Karpas-422 (cell line): ENCODE measurements around the gene PRR19. TPM values are rescaled to one million over a fixed set of nuclear protein-coding genes. Genes with fewer than 3 reads are reported as not detected.

ENCODE experiments used
- DNase-seq: peaks from one replicate; pipeline ENCODE4 v3.0.0-alpha.2; 2015
- H2AFZ ChIP-seq: fragments of 200-600 bp; sonication (generic); 2 replicates; pipeline ENCODE4 v1.6.1; 2014; ENCODE audit warnings: antibody characterized with exemption, low read length, mixed read lengths
- H3K27ac ChIP-seq: fragments of 200-600 bp; sonication (generic); 2 replicates; pipeline ENCODE4 v1.5.1; 2014; ENCODE audit warnings: mild to moderate bottlenecking, low read length, moderate library complexity
- H3K27me3 ChIP-seq: fragments of 200-600 bp; sonication (generic); 2 replicates; pipeline ENCODE4 v1.6.1; 2014; ENCODE audit warnings: low read length, mixed read lengths
- H3K36me3 ChIP-seq: fragments of 200-600 bp; sonication (generic); 2 replicates; pipeline ENCODE4 v1.6.1; 2014; ENCODE audit warnings: low read length, mixed read lengths; ENCODE audit not compliant: insufficient read depth
- H3K4me1 ChIP-seq: fragments of 200-600 bp; sonication (generic); 2 replicates; pipeline ENCODE4 v1.6.1; 2014; ENCODE audit warnings: mild to moderate bottlenecking, low read length, mixed read lengths
- H3K4me2 ChIP-seq: fragments of 200-600 bp; sonication (generic); 2 replicates; pipeline ENCODE4 v1.6.1; 2014; ENCODE audit warnings: low read length, low read depth, mild to moderate bottlenecking; ENCODE audit not compliant: poor library complexity, severe bottlenecking
- H3K4me3 ChIP-seq: fragments of 200-600 bp; sonication (generic); 2 replicates; pipeline ENCODE4 v1.5.1; 2014; ENCODE audit warnings: mild to moderate bottlenecking, antibody characterized with exemption, low read length, mixed read lengths
- H3K79me2 ChIP-seq: fragments of 200-600 bp; sonication (generic); 2 replicates; pipeline ENCODE4 v1.6.1; 2014; ENCODE audit warnings: mild to moderate bottlenecking, low read length, mixed read lengths
- H3K9ac ChIP-seq: fragments of 200-600 bp; sonication (generic); 2 replicates; pipeline ENCODE4 v1.6.0; 2014; ENCODE audit warnings: low read length
- H3K9me2 ChIP-seq: fragments of 200-600 bp; sonication (generic), shearing (Covaris generic); replicated peaks from 2 replicates; pipeline ENCODE4 v1.6.0; 2014; ENCODE audit warnings: mild to moderate bottlenecking, low read length, moderate library complexity; ENCODE audit not compliant: insufficient read depth
- H3K9me3 ChIP-seq: fragments of 300-700, 200-600 bp; sonication (generic); 2 replicates; pipeline ENCODE4 v1.6.1; 2014; ENCODE audit warnings: low read length, mixed read lengths
- H4K20me1 ChIP-seq: fragments of 200-600 bp; sonication (generic); 2 replicates; pipeline ENCODE4 v1.6.1; 2014; ENCODE audit warnings: mild to moderate bottlenecking, antibody characterized with exemption, low read length, low read depth; ENCODE audit not compliant: insufficient read depth
- total RNA-seq: library from RNA; depleted of rRNA; stranded (reverse); fragments of >200 nt; shearing (Covaris generic); gene quantifications from 2 replicates; pipeline ENCODE4 v1.2.3, GENCODE V29; 2014; ENCODE audit warnings: low replicate concordance

PRR19 gene
- total RNA-seq, 1 experiment from 2014 or later: 1.2 TPM

GRCh38 chr19:42287827-42288107 lies 14.2 kb upstream of the PRR19 start:
- no peak overlapping the region for H3K9ac ChIP-seq
- no peak overlapping the region for H3K4me3 ChIP-seq
- H3K27ac ChIP-seq: no peak overlapping the region
- H3K9me3 ChIP-seq: no peaks in the 10 kb centered on the region
- H3K9me2 ChIP-seq: no peaks in the 10 kb centered on the region
- no peak for DNase-seq
- peaks cover 30% of the 10 kb centered on the region for H3K4me1 ChIP-seq
- H2AFZ ChIP-seq: no peak overlapping the region
- no peak overlapping the region for H3K4me2 ChIP-seq
- peaks cover 15% of the 10 kb centered on the region; the same call in 1 of the 2 replicates for H4K20me1 ChIP-seq
- peaks cover 18% of the 10 kb centered on the region for H3K79me2 ChIP-seq
- peaks cover 22% of the 10 kb centered on the region; the same call in 1 of the 2 replicates for H3K36me3 ChIP-seq
- H3K27me3 ChIP-seq: no peaks in the 10 kb centered on the region

- peaks cover 24% of the 10 kb centered on the region for H3K4me1 ChIP-seq
- H3K9me3 ChIP-seq: no peaks in the 10 kb centered on the region
- DNase-seq: no peak
- H3K27me3 ChIP-seq: no peaks in the 10 kb centered on the region
- no peak overlapping the region for H3K4me3 ChIP-seq
- no peak overlapping the region for H3K4me2 ChIP-seq
- H2AFZ ChIP-seq: no peak overlapping the region
- H3K27ac ChIP-seq: no peak overlapping the region
- H3K79me2 ChIP-seq: peaks cover 18% of the 10 kb centered on the region
- peaks cover 15% of the 10 kb centered on the region; the same call in 1 of the 2 replicates for H4K20me1 ChIP-seq
- no peak overlapping the region for H3K9ac ChIP-seq
- H3K36me3 ChIP-seq: peaks cover 22% of the 10 kb centered on the region; the same call in 1 of the 2 replicates
- no peaks in the 10 kb centered on the region for H3K9me2 ChIP-seq
These were observed 13.5 kb upstream of the PRR19 start for GRCh38 chr19:42288387-42288786.

- no peak overlapping the region for H3K27ac ChIP-seq
- no peak overlapping the region for H3K9ac ChIP-seq
- DNase-seq: no peak
- no peaks in the 10 kb centered on the region for H3K9me3 ChIP-seq
- no peak overlapping the region for H2AFZ ChIP-seq
- no peaks in the 10 kb centered on the region for H3K27me3 ChIP-seq
- peaks cover 22% of the 10 kb centered on the region for H3K4me1 ChIP-seq
- H3K79me2 ChIP-seq: peaks cover 18% of the 10 kb centered on the region
- peaks cover 22% of the 10 kb centered on the region for H3K36me3 ChIP-seq
- H3K4me3 ChIP-seq: no peak overlapping the region
- H3K4me2 ChIP-seq: no peak overlapping the region
- no peaks in the 10 kb centered on the region for H3K9me2 ChIP-seq
- peaks cover 15% of the 10 kb centered on the region; the same call in 1 of the 2 replicates for H4K20me1 ChIP-seq
These were observed 12.9 kb upstream of the PRR19 start for GRCh38 chr19:42288881-42289555.

GRCh38 chr19:42289556-42290041 lies 12.3 kb upstream of the PRR19 start:
- H3K79me2 ChIP-seq: peaks cover 16% of the 10 kb centered on the region
- H2AFZ ChIP-seq: no peak overlapping the region
- H3K9me2 ChIP-seq: no peaks in the 10 kb centered on the region
- H4K20me1 ChIP-seq: peaks cover 15% of the 10 kb centered on the region; the same call in 1 of the 2 replicates
- H3K4me3 ChIP-seq: no peak overlapping the region
- peaks cover 22% of the 10 kb centered on the region for H3K4me1 ChIP-seq
- H3K9ac ChIP-seq: no peak overlapping the region
- no peak for DNase-seq
- peaks cover 22% of the 10 kb centered on the region for H3K36me3 ChIP-seq
- no peaks in the 10 kb centered on the region for H3K9me3 ChIP-seq
- no peaks in the 10 kb centered on the region for H3K27me3 ChIP-seq
- no peak overlapping the region for H3K4me2 ChIP-seq
- no peak overlapping the region for H3K27ac ChIP-seq

- DNase-seq: no peak
- H3K4me1 ChIP-seq: peaks cover 19% of the 10 kb centered on the region
- peaks cover 15% of the 10 kb centered on the region; the same call in 1 of the 2 replicates for H4K20me1 ChIP-seq
- H3K9ac ChIP-seq: no peak overlapping the region
- H2AFZ ChIP-seq: no peak overlapping the region
- no peaks in the 10 kb centered on the region for H3K27me3 ChIP-seq
- H3K36me3 ChIP-seq: peaks cover 22% of the 10 kb centered on the region
- H3K4me3 ChIP-seq: no peak overlapping the region
- H3K9me2 ChIP-seq: no peaks in the 10 kb centered on the region
- peaks cover 11% of the 10 kb centered on the region for H3K79me2 ChIP-seq
- no peak overlapping the region for H3K4me2 ChIP-seq
- H3K9me3 ChIP-seq: no peaks in the 10 kb centered on the region
- H3K27ac ChIP-seq: no peak overlapping the region
These were observed 11.8 kb upstream of the PRR19 start for GRCh38 chr19:42290136-42290522.

- 0 out of 2 replicates have a peak, but pooled peaks cover 12% of the 10 kb centered on the region for H4K20me1 ChIP-seq
- no peak overlapping the region for H3K4me2 ChIP-seq
- H3K9me2 ChIP-seq: no peaks in the 10 kb centered on the region
- H3K79me2 ChIP-seq: peaks cover 5% of the 10 kb centered on the region
- no peak overlapping the region for H3K4me3 ChIP-seq
- no peaks in the 10 kb centered on the region for H3K9me3 ChIP-seq
- H3K36me3 ChIP-seq: peaks cover 22% of the 10 kb centered on the region
- H3K27ac ChIP-seq: no peak overlapping the region
- DNase-seq: peak; percentile 84
- H2AFZ ChIP-seq: no peak overlapping the region
- H3K27me3 ChIP-seq: no peaks in the 10 kb centered on the region
- no peak overlapping the region for H3K9ac ChIP-seq
- H3K4me1 ChIP-seq: peaks cover 19% of the 10 kb centered on the region
These were observed 11.2 kb upstream of the PRR19 start for GRCh38 chr19:42290523-42291434.

GRCh38 chr19:42291435-42291810 lies 10.5 kb upstream of the PRR19 start:
- no peak overlapping the region for H3K4me2 ChIP-seq
- H3K27ac ChIP-seq: no peak overlapping the region
- no peaks in the 10 kb centered on the region for H3K27me3 ChIP-seq
- peaks cover 22% of the 10 kb centered on the region for H3K36me3 ChIP-seq
- H3K4me3 ChIP-seq: no peak overlapping the region
- no peaks in the 10 kb centered on the region for H3K9me3 ChIP-seq
- no peak overlapping the region for H2AFZ ChIP-seq
- no peak for DNase-seq
- peaks cover 14% of the 10 kb centered on the region for H3K4me1 ChIP-seq
- H3K9me2 ChIP-seq: no peaks in the 10 kb centered on the region
- H3K79me2 ChIP-seq: no peaks in the 10 kb centered on the region
- H3K9ac ChIP-seq: no peak overlapping the region
- 0 out of 2 replicates have a peak, but pooled peaks cover 8% of the 10 kb centered on the region for H4K20me1 ChIP-seq
